Measurements from ENCODE around the gene C17orf58.
"Not testable (repeated sequence)": the region's sequence is repeated elsewhere in the genome, so short reads cannot be mapped to it uniquely, and the experiment has no call there.

Gene C17orf58

GRCh38 chr17:67974185-67974584, 22.1 kb downstream of the C17orf58 start:
- no peak for DNase-seq (ENCODE audit: low read depth)
- H3K4me3 ChIP-seq (ENCODE audit: low read depth, low read length) = no peak overlapping the region
- no peak for TF ChIP-seq CTCF (conservative IDR thresholded peaks at IDR 0.05; ENCODE audit: low read depth, low read length)

- no peak for DNase-seq (ENCODE audit: low read depth)
- TF ChIP-seq CTCF (conservative IDR thresholded peaks at IDR 0.05; ENCODE audit: low read depth, low read length) = no peak
- no peak overlapping the region for H3K4me3 ChIP-seq (ENCODE audit: low read depth, low read length)
Observed at GRCh38 chr17:67970783-67971182, 25.5 kb downstream of the C17orf58 start.

GRCh38 chr17:67963145-67963572, 33.1 kb downstream of the C17orf58 start:
- TF ChIP-seq CTCF (conservative IDR thresholded peaks at IDR 0.05; ENCODE audit: low read depth, low read length) = peak; percentile 58
- not testable (repeated sequence) for H3K4me3 ChIP-seq (ENCODE audit: low read depth, low read length)
- DNase-seq (ENCODE audit: low read depth) = peak; percentile 82

- H3K4me3 ChIP-seq (ENCODE audit: low read depth, low read length); DNase-seq (ENCODE audit: low read depth): not testable (repeated sequence)
Observed at GRCh38 chr17:67962156-67962555, 34.1 kb downstream of the C17orf58 start.

GRCh38 chr17:67960276-67960675, 36.0 kb downstream of the C17orf58 start:
- not testable (repeated sequence) for DNase-seq (ENCODE audit: low read depth)

GRCh38 chr17:67959510-67959909, 36.8 kb downstream of the C17orf58 start:
- no peak for DNase-seq (ENCODE audit: low read depth)
- no peak for TF ChIP-seq CTCF (conservative IDR thresholded peaks at IDR 0.05; ENCODE audit: low read depth, low read length)
- no peak overlapping the region for H3K4me3 ChIP-seq (ENCODE audit: low read depth, low read length)

More at GRCh38 chr17:67960276-67960675, 36.0 kb downstream of the C17orf58 start:
- H3K4me3 ChIP-seq (ENCODE audit: low read depth, low read length) = not testable (repeated sequence)

- TF ChIP-seq CTCF (conservative IDR thresholded peaks at IDR 0.05; ENCODE audit: low read depth, low read length) = no peak
- H3K4me3 ChIP-seq (ENCODE audit: low read depth, low read length) = no peak overlapping the region
- DNase-seq (ENCODE audit: low read depth) = no peak
Observed at GRCh38 chr17:67950945-67951344, 45.3 kb downstream of the C17orf58 start.

GRCh38 chr17:67947325-67947813, 48.9 kb downstream of the C17orf58 start:
- no peak for TF ChIP-seq CTCF (conservative IDR thresholded peaks at IDR 0.05; ENCODE audit: low read depth, low read length)
- no peak for DNase-seq (ENCODE audit: low read depth)
- H3K4me3 ChIP-seq (ENCODE audit: low read depth, low read length) = no peak overlapping the region

All from choroid plexus epithelial cell (primary cell).